IPS-18a (cell line): ENCODE data around the gene TUBA4B.

Experiments used
- H3K27ac ChIP-seq: one replicate; pipeline ENCODE4 v1.5.1; 2013; ENCODE audit warnings: low read length
- H3K27me3 ChIP-seq: one replicate; pipeline ENCODE4 v1.6.1; 2013; ENCODE audit warnings: mild to moderate bottlenecking, low read length; ENCODE audit not compliant: control insufficient read depth, insufficient read depth
- H3K36me3 ChIP-seq: one replicate; pipeline ENCODE4 v1.6.1; 2013; ENCODE audit warnings: low read depth, low read length; ENCODE audit not compliant: control insufficient read depth
- H3K4me1 ChIP-seq: one replicate; pipeline ENCODE4 v1.6.1; 2013; ENCODE audit warnings: low read depth, low read length; ENCODE audit not compliant: control insufficient read depth
- H3K4me3 ChIP-seq: one replicate; pipeline ENCODE4 v1.5.1; 2013; ENCODE audit warnings: low read length
- H3K9ac ChIP-seq: one replicate; pipeline ENCODE4 v1.6.1; 2013; ENCODE audit warnings: mild to moderate bottlenecking, low read length, moderate library complexity
- H3K9me3 ChIP-seq: one replicate; pipeline ENCODE4 v1.6.1; 2013; ENCODE audit warnings: low read depth, low read length; ENCODE audit not compliant: control insufficient read depth

The TUBA4B gene

DNA sequence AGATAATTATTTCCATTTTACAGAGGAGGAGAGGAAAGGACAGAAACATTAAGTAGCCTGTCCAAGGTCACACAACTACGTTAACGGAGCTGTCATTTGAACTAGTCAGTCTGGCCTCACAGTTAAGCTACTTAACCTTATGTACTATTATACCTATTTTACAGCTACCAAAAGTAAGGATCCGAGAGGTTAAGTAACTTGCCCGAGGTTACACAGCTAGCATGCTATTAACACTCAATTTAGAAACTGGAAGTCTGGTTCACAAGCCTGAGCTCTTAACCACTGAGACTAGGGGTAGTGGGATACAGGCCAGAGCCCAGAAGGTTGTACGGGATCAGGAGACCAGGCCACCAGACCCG lies 8.3 kb upstream of the TUBA4B start:
- Histone ChIP-seq H3K27ac (peak overlapping the region; percentile 71), H3K36me3 (peaks cover 5% of the 10 kb centered on the region), H3K9ac (peak overlapping the region; percentile 90), H3K9me3 (no peaks in the 10 kb centered on the region), H3K4me3 (peak overlapping the region; percentile 88), H3K4me1 (peaks cover 5% of the 10 kb centered on the region), H3K27me3 (no peaks in the 10 kb centered on the region)

GRCh38 chr2:219245148-219245898 lies 7.7 kb upstream of the TUBA4B start, which contains the start of the genes GLB1L and STK16:
GLB1L (minus strand) TSS chr2:219245444; CDS start chr2:219243573, 1,871 bp downstream.
STK16 (plus strand) TSS chr2:219245479; CDS start chr2:219246000, 521 bp downstream.
- H3K27ac ChIP-seq, result peak within 1 kb of the TSS; percentile 71
- H3K9me3 ChIP-seq, result no peaks in the 10 kb centered on the region
- peak within 1 kb of the TSS; percentile 90 for H3K9ac ChIP-seq
- H3K4me1 ChIP-seq, result peaks cover 5% of the 10 kb centered on the region
- peak within 1 kb of the TSS; percentile 88 for H3K4me3 ChIP-seq
- peaks cover 8% of the 10 kb centered on the region for H3K36me3 ChIP-seq
- no peaks in the 10 kb centered on the region for H3K27me3 ChIP-seq

DNA sequence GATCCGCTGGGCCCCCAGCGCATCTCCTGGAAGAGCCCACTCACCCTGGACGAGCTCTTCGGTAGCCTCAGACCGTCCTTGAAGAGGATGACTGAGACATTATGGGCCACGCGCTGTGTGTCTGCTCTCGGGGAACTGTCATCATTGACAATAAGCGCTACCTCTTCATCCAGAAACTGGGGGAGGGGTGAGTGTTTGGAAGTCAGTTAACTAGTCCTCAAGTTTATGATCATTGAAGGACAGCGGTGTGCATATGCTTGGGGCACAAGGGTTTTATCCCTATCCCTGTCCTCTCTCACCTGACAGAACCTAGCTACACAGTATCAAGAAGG lies 7.2 kb upstream of the TUBA4B start:
- Histone ChIP-seq H3K9me3 (no peaks in the 10 kb centered on the region), H3K27ac (peak overlapping the region; percentile 71), H3K4me1 (peaks cover 5% of the 10 kb centered on the region), H3K9ac (peak overlapping the region; percentile 90), H3K4me3 (peak overlapping the region; percentile 88), H3K27me3 (no peaks in the 10 kb centered on the region), H3K36me3 (peaks cover 12% of the 10 kb centered on the region)

DNA sequence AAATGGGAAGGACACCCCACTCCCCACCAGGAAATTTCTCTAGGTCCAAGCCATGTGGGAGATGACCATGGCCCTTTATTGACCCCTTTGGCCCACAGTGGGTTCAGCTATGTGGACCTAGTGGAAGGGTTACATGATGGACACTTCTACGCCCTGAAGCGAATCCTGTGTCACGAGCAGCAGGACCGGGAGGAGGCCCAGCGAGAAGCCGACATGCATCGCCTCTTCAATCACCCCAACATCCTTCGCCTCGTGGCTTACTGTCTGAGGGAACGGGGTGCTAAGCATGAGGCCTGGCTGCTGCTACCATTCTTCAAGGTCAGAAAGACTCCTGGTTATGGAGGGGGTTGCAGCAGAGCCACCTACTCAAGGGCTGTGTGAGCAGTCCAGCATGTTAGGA lies 6.5 kb upstream of the TUBA4B start:
- H3K9me3 ChIP-seq, result no peaks in the 10 kb centered on the region
- H3K36me3 ChIP-seq, result peaks cover 12% of the 10 kb centered on the region
- no peak overlapping the region for H3K27ac ChIP-seq
- H3K9ac ChIP-seq, result no peak overlapping the region
- H3K4me1 ChIP-seq, result peaks cover 5% of the 10 kb centered on the region
- peaks cover 6% of the 10 kb centered on the region for H3K27me3 ChIP-seq
- peak overlapping the region; percentile 88 for H3K4me3 ChIP-seq

GRCh38 chr2:219247678-219248642 lies 5.1 kb upstream of the TUBA4B start:
- Histone ChIP-seq H3K4me3 (no peak overlapping the region), H3K27ac (no peak overlapping the region), H3K36me3 (peaks cover 12% of the 10 kb centered on the region), H3K9me3 (no peaks in the 10 kb centered on the region), H3K27me3 (peaks cover 20% of the 10 kb centered on the region), H3K9ac (no peak overlapping the region), H3K4me1 (peaks cover 11% of the 10 kb centered on the region)

GRCh38 chr2:219248845-219249202 lies 4.2 kb upstream of the TUBA4B start:
- Histone ChIP-seq H3K36me3 (peaks cover 12% of the 10 kb centered on the region), H3K27me3 (peaks cover 28% of the 10 kb centered on the region), H3K9ac (no peak overlapping the region), H3K27ac (no peak overlapping the region), H3K4me3 (no peak overlapping the region), H3K9me3 (no peaks in the 10 kb centered on the region), H3K4me1 (peaks cover 15% of the 10 kb centered on the region)

DNA sequence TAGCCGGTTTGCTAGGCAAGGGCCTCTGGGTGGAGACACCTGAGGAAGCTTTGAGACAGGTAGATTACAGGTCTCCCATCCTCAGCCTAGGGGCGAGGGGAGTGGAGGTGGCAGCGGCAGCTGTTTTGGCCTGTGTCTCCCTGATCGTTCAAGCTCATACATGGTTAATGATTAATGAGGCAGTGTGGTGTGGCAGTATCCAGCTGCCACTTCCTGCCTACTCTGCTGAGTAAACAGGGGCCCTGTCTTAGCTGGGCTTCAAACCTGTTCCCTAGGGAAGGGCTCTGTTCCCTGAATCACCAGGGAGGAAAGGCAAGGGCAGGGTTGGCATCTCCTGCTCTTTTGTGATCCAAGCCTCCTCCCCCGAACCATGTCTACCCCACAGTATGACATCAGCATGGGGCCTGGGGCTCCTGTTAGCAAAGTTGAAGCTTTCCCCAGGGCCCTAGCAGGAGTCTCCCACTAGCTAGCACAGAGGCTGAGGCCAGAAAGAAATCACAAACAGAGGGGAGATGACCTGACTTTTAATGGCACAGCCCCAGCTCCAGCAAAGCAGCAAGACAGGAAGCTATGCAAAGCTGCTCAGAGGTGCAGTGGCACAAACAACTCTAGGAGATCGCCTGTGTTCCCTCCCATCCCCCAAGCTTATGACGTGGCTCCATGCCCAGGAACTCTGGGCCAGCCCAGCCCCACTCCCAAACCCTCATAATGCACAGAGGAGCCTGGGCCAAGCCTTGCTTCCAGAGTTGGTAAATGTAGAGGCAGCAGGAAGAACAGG lies 3.7 kb upstream of the TUBA4B start:
- no peak overlapping the region for H3K27ac ChIP-seq
- H3K36me3 ChIP-seq, result peaks cover 12% of the 10 kb centered on the region
- no peak overlapping the region for H3K4me3 ChIP-seq
- no peaks in the 10 kb centered on the region for H3K9me3 ChIP-seq
- H3K27me3 ChIP-seq, result peaks cover 34% of the 10 kb centered on the region
- H3K4me1 ChIP-seq, result peaks cover 14% of the 10 kb centered on the region
- H3K9ac ChIP-seq, result no peak overlapping the region

DNA sequence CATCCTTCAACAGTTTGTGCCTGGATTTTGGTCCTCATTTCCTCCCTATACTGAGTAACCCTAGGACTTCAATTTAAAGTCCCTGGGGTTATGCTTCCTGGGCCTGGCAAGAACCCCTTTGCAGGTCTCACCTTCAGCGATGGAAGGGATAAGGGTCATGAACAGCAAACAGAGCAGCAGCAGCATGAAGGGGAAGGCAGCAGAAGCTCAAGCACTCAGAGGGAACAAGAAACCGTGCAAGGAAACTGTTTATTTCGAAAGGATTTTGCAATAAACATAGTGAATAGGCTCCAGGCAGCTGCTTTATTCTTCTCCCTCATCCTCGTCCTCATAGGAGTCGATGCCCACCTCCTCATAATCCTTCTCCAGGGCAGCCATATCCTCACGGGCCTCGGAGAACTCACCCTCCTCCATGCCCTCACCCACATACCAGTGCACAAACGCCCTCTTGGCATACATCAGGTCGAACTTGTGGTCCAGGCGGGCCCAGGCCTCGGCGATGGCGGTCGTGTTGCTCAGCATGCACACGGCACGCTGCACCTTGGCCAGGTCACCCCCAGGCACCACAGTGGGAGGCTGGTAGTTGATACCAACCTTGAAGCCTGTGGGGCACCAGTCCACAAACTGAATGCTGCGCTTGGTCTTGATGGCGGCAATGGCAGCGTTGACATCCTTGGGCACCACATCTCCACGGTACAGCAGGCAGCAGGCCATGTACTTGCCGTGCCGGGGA lies 2.8 kb upstream of the TUBA4B start:
- Histone ChIP-seq H3K27me3 (peaks cover 42% of the 10 kb centered on the region), H3K9ac (no peak overlapping the region), H3K36me3 (peaks cover 12% of the 10 kb centered on the region), H3K4me1 (peaks cover 10% of the 10 kb centered on the region), H3K27ac (no peak overlapping the region), H3K4me3 (no peak overlapping the region), H3K9me3 (no peaks in the 10 kb centered on the region)

DNA sequence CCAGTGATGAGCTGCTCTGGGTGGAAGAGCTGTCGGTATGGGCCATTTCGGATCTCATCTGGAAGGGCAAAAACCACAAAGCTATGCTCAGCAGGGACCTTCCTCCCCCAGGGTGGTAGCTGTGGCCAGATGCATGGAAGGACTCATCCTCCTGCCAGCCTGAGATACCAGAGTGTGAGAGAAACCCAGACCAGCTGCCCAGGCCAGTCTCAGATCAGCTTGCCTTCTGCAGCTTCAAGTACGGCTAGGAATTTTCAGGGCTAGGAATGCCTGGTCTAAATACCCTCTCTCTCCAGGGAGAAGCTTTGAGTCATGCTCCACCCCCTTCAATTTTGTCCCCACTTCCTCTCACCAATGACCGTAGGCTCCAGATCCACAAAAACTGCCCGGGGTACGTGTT lies 1.4 kb upstream of the TUBA4B start:
- no peak overlapping the region for H3K4me3 ChIP-seq

GRCh38 chr2:219252084-219252483 lies 959 bp upstream of the TUBA4B start:
- Histone ChIP-seq H3K27me3 (peaks cover 59% of the 10 kb centered on the region), H3K4me1 (peaks cover 10% of the 10 kb centered on the region), H3K36me3 (peaks cover 12% of the 10 kb centered on the region), H3K27ac (no peak overlapping the region), H3K9me3 (no peaks in the 10 kb centered on the region), H3K4me3 (peak overlapping the region; percentile 62), H3K9ac (no peak overlapping the region)

More for the DNA sequence above, 1.4 kb upstream of the TUBA4B start:
- Histone ChIP-seq H3K9ac (no peak overlapping the region), H3K36me3 (peaks cover 12% of the 10 kb centered on the region), H3K27me3 (peaks cover 56% of the 10 kb centered on the region), H3K27ac (no peak overlapping the region), H3K4me1 (peaks cover 10% of the 10 kb centered on the region), H3K9me3 (no peaks in the 10 kb centered on the region)

GRCh38 chr2:219252570-219252899 lies 508 bp upstream of the TUBA4B start:
- Histone ChIP-seq H3K27ac (no peak overlapping the region), H3K9ac (peak overlapping the region; percentile 48), H3K4me3 (peak overlapping the region; percentile 62), H3K27me3 (peaks cover 59% of the 10 kb centered on the region), H3K36me3 (peaks cover 12% of the 10 kb centered on the region), H3K9me3 (no peaks in the 10 kb centered on the region), H3K4me1 (peaks cover 10% of the 10 kb centered on the region)
